ENCODE data around the gene GATB.

GATB gene

GRCh38 chr4:151702256-151702655 is 58.6 kb downstream of the GATB start:
- DNase-seq (ENCODE audit: insufficient read length, low spot score) = no peak
- FAIRE-seq = no peak

GRCh38 chr4:151700566-151701316 is 60.1 kb downstream of the GATB start:
- FAIRE-seq = no peak
- no peak for DNase-seq (ENCODE audit: insufficient read length, low spot score)

- DNase-seq (ENCODE audit: insufficient read length, low spot score) = no peak
- FAIRE-seq = no peak
Observed at GRCh38 chr4:151698213-151698612, 62.6 kb downstream of the GATB start.

- DNase-seq (ENCODE audit: insufficient read length, low spot score) = no peak
- FAIRE-seq = no peak
Observed at GRCh38 chr4:151694961-151695720, 65.7 kb downstream of the GATB start.

- DNase-seq (ENCODE audit: insufficient read length, low spot score) = no peak
- FAIRE-seq = no peak
Observed at GRCh38 chr4:151692821-151693673, 67.8 kb downstream of the GATB start.

- FAIRE-seq = no peak
- no peak for DNase-seq (ENCODE audit: insufficient read length, low spot score)
Observed at GRCh38 chr4:151692443-151692782, 68.4 kb downstream of the GATB start.

GRCh38 chr4:151691639-151692442 is 69.0 kb downstream of the GATB start:
- DNase-seq (ENCODE audit: insufficient read length, low spot score) = no peak

GRCh38 chr4:151690876-151691275 is 69.9 kb downstream of the GATB start:
- FAIRE-seq (no peak), DNase-seq (ENCODE audit: insufficient read length, low spot score) (no peak)

More at GRCh38 chr4:151691639-151692442, 69.0 kb downstream of the GATB start:
- peak; percentile 38 for FAIRE-seq

GRCh38 chr4:151690164-151690870 is 70.5 kb downstream of the GATB start:
- FAIRE-seq (no peak), DNase-seq (ENCODE audit: insufficient read length, low spot score) (peak; percentile 27)

- FAIRE-seq (peak; percentile 23), DNase-seq (ENCODE audit: insufficient read length, low spot score) (no peak)
Observed at GRCh38 chr4:151689211-151689991, 71.4 kb downstream of the GATB start.

GRCh38 chr4:151688785-151689043 is 72.1 kb downstream of the GATB start:
- FAIRE-seq (no peak), DNase-seq (ENCODE audit: insufficient read length, low spot score) (no peak)

- DNase-seq (ENCODE audit: insufficient read length, low spot score) (peak; percentile 55), FAIRE-seq (peak; percentile 82)
Observed at GRCh38 chr4:151688003-151688784, 72.6 kb downstream of the GATB start.

GRCh38 chr4:151687021-151687640 is 73.7 kb downstream of the GATB start:
- peak; percentile 44 for FAIRE-seq
- peak; percentile 57 for DNase-seq (ENCODE audit: insufficient read length, low spot score)

- no peak for DNase-seq (ENCODE audit: insufficient read length, low spot score)
- FAIRE-seq = no peak
Observed at GRCh38 chr4:151685303-151685702, 75.5 kb downstream of the GATB start.

GRCh38 chr4:151681085-151681484 is 79.7 kb downstream of the GATB start:
- DNase-seq (ENCODE audit: insufficient read length, low spot score) (no peak), FAIRE-seq (no peak)

- no peak for FAIRE-seq
- no peak for DNase-seq (ENCODE audit: insufficient read length, low spot score)
Observed at GRCh38 chr4:151679231-151679630, 81.6 kb downstream of the GATB start.

GRCh38 chr4:151678048-151678872 is 82.5 kb downstream of the GATB start:
- FAIRE-seq (no peak), DNase-seq (ENCODE audit: insufficient read length, low spot score) (no peak)

All from HTR-8/SVneo (cell line).